ENCODE results near the gene PIK3CD. TPM values are rescaled to one million over a fixed set of nuclear protein-coding genes. Genes with fewer than 3 reads are reported as not detected.

The PIK3CD gene
- total and polyA plus RNA-seq, 10 donors, result 26.8 to 186 (median 100.0) TPM

DNA sequence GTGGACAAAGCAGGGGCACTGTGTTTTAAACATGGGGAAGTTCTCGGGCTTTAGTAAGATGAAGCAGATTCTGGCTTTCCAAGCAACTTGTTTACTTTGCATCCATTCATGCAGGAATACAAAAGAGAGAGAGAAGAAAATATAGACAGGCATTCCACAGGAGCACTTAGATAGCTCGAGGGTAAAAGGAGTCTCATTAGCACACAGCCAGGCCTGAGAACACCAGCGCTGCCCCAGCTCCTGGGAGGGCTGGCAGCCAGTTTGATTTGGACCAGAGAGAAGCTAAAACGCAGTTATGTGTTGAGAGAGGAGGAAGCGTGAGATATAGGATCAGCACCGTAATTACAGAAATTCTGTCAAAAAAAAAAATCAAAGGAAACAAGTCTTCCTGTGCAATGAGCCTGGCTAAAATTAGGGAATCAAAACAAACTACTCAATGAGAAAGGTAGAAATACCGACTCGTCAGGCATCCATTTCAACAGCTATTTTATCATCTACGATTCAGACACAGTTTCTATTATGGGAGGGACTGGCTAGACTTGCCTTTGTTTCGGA is 104.0 kb downstream of the PIK3CD start:
- Histone ChIP-seq H3K4me3 (no peak overlapping the region), H3K4me1 (peaks cover 0 to 13% (median 5%) of the 10 kb centered on the region in 6 donors), H3K27ac (no peak overlapping the region), H3K9me3 (no peaks in the 10 kb centered on the region), H3K27me3 (replicated peaks in 1 of 7) (no peaks in the 10 kb centered on the region), H3K36me3 (peaks cover 0 to 51% (median 32%) of the 10 kb centered on the region in 6 donors)
- TF ChIP-seq POLR2A (IDR thresholded peaks at IDR 0.05) (no peak), POLR2AphosphoS5 (IDR thresholded peaks at IDR 0.05) (no peak)
- TF ChIP-seq, protein P1, sequence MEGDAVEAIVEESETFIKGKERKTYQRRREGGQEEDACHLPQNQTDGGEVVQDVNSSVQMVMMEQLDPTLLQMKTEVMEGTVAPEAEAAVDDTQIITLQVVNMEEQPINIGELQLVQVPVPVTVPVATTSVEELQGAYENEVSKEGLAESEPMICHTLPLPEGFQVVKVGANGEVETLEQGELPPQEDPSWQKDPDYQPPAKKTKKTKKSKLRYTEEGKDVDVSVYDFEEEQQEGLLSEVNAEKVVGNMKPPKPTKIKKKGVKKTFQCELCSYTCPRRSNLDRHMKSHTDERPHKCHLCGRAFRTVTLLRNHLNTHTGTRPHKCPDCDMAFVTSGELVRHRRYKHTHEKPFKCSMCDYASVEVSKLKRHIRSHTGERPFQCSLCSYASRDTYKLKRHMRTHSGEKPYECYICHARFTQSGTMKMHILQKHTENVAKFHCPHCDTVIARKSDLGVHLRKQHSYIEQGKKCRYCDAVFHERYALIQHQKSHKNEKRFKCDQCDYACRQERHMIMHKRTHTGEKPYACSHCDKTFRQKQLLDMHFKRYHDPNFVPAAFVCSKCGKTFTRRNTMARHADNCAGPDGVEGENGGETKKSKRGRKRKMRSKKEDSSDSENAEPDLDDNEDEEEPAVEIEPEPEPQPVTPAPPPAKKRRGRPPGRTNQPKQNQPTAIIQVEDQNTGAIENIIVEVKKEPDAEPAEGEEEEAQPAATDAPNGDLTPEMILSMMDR (IDR thresholded peaks at IDR 0.05 in 8 of 11, conservative IDR thresholded peaks at IDR 0.05 in 3 of 11), result no peak
- peak; percentile 35 for DNase-seq
- intact Hi-C loops (cut with DNase I; ENCODE audit: low total_unique reads), result no loop called here
- WGBS, 5 donors, result 63 to 75% (median 71%) methylated on average over 10 of the region's 10 CpGs

DNA sequence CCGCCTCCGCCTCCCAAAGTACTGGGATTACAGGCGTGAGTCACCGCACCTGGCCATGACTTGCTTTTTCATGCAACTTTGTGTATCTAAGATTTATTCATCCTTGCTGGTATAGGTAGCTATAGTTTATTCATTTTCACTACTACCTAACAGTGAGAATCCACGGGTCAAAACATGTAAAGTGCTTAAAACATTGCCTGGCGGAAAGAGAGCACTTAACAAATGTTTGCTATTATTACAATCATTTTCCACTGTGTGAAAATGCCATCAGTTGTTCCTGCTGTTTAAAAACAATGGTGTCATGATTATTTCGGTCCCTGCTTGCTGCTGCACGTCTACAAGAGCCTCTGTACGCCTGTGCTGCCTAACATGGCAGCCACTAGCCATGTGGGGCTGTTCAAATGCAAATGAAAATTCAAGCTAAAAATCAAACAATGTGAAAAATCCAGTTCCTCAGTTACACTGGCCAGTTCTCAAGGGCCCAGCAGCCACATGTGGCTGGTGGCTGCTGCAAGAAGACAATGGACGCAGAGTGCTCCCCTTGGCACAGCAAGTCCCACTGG is 107.1 kb downstream of the PIK3CD start:
- Histone ChIP-seq H3K4me1 (peaks cover 0 to 13% (median 5%) of the 10 kb centered on the region in 6 donors), H3K36me3 (peaks cover 0 to 41% (median 13%) of the 10 kb centered on the region in 6 donors), H3K27me3 (replicated peaks in 1 of 7) (no peaks in the 10 kb centered on the region), H3K27ac (no peak overlapping the region), H3K9me3 (no peaks in the 10 kb centered on the region), H3K4me3 (no peak overlapping the region)
- peak; percentile 19 for DNase-seq
- intact Hi-C loops (cut with DNase I; ENCODE audit: low total_unique reads), result no loop called here
- TF ChIP-seq POLR2AphosphoS5 (IDR thresholded peaks at IDR 0.05) (no peak), POLR2A (IDR thresholded peaks at IDR 0.05) (no peak)
- TF ChIP-seq, protein P1 (IDR thresholded peaks at IDR 0.05 in 8 of 11, conservative IDR thresholded peaks at IDR 0.05 in 3 of 11), result no peak
- 93 to 96% (median 95%) methylated on average over 10 of the region's 10 CpGs for WGBS, 5 donors

DNA sequence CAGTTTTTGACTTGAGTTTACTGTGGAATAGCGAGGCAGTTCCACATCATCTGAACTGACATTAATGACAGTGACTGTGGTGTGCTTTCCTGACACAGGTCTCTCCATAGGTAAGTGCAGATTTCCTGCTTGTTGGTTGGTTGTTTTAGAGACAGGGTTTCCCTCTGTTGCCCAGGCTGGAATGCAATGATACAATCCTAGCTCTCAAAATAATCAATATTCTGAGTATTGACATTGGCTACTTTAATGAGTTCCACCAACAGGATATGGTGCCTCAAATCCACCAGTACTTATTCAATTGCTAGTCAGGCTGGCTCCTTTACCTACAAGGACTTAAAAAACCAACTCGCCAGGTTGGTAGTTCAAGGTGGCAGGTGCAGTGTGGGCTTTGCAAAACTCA is 108.4 kb downstream of the PIK3CD start:
- Histone ChIP-seq H3K4me1 (peaks cover 0 to 13% (median 5%) of the 10 kb centered on the region in 6 donors), H3K9me3 (no peaks in the 10 kb centered on the region), H3K27me3 (replicated peaks in 1 of 7) (no peaks in the 10 kb centered on the region), H3K27ac (no peak overlapping the region), H3K36me3 (peaks cover 0 to 28% (median under 1%) of the 10 kb centered on the region in 6 donors), H3K4me3 (no peak overlapping the region)
- DNase-seq, result no peak
- TF ChIP-seq, protein P1 (IDR thresholded peaks at IDR 0.05 in 8 of 11, conservative IDR thresholded peaks at IDR 0.05 in 3 of 11), result no peak
- no peak for TF ChIP-seq POLR2AphosphoS5 (IDR thresholded peaks at IDR 0.05)
- no peak for TF ChIP-seq POLR2A (IDR thresholded peaks at IDR 0.05)
- intact Hi-C loops (cut with DNase I; ENCODE audit: low total_unique reads), result no loop called here
- 75 to 94% (median 90%) methylated on average over 2 of the region's 2 CpGs for WGBS, 5 donors

DNA sequence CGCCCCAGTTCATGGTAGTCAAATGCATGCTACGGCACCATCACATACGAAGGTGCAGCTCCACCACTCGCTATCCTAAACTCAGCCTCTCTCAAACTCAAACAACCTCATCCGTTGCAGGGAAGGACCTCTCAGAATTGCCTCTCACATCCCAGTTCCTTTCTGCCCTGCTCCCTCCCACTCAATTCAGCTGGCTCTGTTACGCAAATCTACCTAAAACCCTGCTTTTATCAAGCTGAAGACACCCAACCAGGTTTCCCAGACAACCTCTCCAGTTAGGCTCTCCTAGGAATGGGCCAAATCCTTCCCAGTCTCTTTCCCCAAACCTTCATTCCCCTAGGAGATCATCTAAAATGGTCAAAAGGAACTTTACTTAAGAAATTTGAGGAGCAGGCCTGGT is 109.3 kb downstream of the PIK3CD start:
- intact Hi-C loops (cut with DNase I; ENCODE audit: low total_unique reads), result no loop called here
- Histone ChIP-seq H3K36me3 (peaks cover 0 to 21% (median 0%) of the 10 kb centered on the region in 6 donors), H3K9me3 (no peaks in the 10 kb centered on the region), H3K4me1 (peaks cover 0 to 20% (median 5%) of the 10 kb centered on the region in 6 donors), H3K27me3 (replicated peaks in 1 of 7) (no peaks in the 10 kb centered on the region), H3K27ac (no peak overlapping the region), H3K4me3 (no peak overlapping the region)
- WGBS, 5 donors, result 93 to 98% (median 97%) methylated on average over 6 of the region's 6 CpGs
- DNase-seq, result no peak
- TF ChIP-seq POLR2A (IDR thresholded peaks at IDR 0.05) (no peak), POLR2AphosphoS5 (IDR thresholded peaks at IDR 0.05) (no peak)
- TF ChIP-seq, protein P1 (IDR thresholded peaks at IDR 0.05 in 8 of 11, conservative IDR thresholded peaks at IDR 0.05 in 3 of 11), result no peak
